Muscle of leg (tissue), 11 donors: ENCODE data around the gene FAM174C. TPM values are rescaled to one million over a fixed set of nuclear protein-coding genes. Genes with fewer than 3 reads are reported as not detected.

Source experiments
- DNase-seq: peaks from one replicate; pipeline ENCODE4 v3.0.0; 2013
- H3K27ac ChIP-seq: one replicate; pipeline ENCODE4 v1.5.1; 2013; ENCODE audit warnings: mild to moderate bottlenecking, low read length, control low read depth
- H3K27me3 ChIP-seq: one replicate; pipeline ENCODE4 v1.6.1; 2013; ENCODE audit warnings: low read length; ENCODE audit not compliant: control insufficient read depth, insufficient read depth
- H3K36me3 ChIP-seq: one replicate; pipeline ENCODE4 v1.6.1; 2013; ENCODE audit warnings: low read length; ENCODE audit not compliant: control insufficient read depth, insufficient read depth
- H3K4me1 ChIP-seq: one replicate; pipeline ENCODE4 v1.6.1; 2013; ENCODE audit warnings: low read length; ENCODE audit not compliant: control insufficient read depth, insufficient read depth
- H3K4me3 ChIP-seq: one replicate; pipeline ENCODE4 v1.5.1; 2013; ENCODE audit warnings: low read length, control low read depth
- H3K9me3 ChIP-seq: replicated peaks from 2 replicates; pipeline ENCODE4 v1.6.1; 2013; ENCODE audit warnings: low read depth, low read length; ENCODE audit not compliant: control insufficient read depth
- WGBS: methylation state at CpG from one replicate; pipeline ENCODE4 v1.1.5; 2013; ENCODE audit warnings: missing lambda C conversion rate; ENCODE audit not compliant: insufficient coverage; 5-methylcytosine and 5-hydroxymethylcytosine counted together
- polyA plus RNA-seq, 8 donors: library from polyadenylated mRNA; unstranded; fragments of 120-200 nt; gene quantifications; one replicate each; pipeline versions ENCODE4 v1.2.1 to v1.2.3, GENCODE V29; 2013; ENCODE audit warnings: inconsistent platforms in 1 of 8, low replicate concordance in 1 of 8; ENCODE audit not compliant: insufficient read length in 8 of 8, insufficient read depth in 1 of 8
- total RNA-seq: library from RNA; stranded (reverse); fragments of 120-200 nt; gene quantifications from one replicate; pipeline ENCODE4 v1.2.4, GENCODE V29; 2013

The FAM174C gene
- total and polyA plus RNA-seq, 9 donors = 11.6 to 17.8 (median 15.1) TPM

DNA sequence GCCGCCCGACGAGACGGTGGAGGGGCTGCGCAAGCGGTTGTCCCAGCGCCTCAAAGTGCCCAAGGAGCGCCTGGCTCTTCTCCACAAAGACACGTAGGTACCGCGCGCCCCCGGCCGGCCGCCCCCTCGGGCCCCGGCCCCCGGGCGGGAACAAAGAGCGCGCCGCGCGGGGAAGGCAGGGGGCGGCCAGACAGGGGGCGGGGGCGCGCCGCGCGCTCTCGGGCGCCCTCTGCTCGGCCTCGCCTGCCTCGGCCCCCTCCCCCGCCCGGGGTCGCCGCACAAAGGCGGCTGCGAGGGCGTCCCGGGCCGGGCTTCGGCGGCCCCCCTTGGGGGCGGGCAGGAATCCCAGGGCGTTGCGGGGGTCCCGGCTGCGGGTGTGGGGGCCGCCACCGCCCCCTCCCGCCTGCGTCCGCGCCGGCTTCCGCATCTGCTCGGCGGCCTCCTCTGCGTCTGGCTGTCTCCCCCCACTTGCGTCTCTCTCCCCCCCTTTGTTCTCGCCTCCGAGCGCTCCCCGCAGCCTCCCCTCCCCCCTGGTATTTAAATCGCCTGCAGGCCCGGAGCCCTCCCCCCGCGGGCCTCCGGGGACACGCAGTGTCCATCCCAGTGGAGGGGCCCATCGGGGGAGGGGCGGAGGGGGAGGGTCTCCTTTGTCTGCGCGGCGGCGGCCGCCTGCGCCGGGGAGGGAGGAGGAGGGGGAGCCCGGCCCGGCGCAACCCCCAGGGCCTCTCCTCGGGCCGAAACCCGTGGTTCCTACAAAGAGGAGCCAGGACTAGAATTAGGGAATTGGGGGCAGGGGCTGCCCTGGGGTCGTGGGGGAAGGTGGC, 24.7 kb upstream of the FAM174C start:
- Histone ChIP-seq H3K4me1 (peaks cover 65% of the 10 kb centered on the region), H3K36me3 (peaks cover 32% of the 10 kb centered on the region), H3K27ac (peak overlapping the region; percentile 92), H3K4me3 (peak overlapping the region; percentile 66), H3K27me3 (no peaks in the 10 kb centered on the region), H3K9me3 (no peaks in the 10 kb centered on the region)
- DNase-seq = peak; percentile 83
- under 1% methylated on average over 58 of the region's 90 CpGs for WGBS

GRCh38 chr19:1251330-1252220, 23.8 kb upstream of the FAM174C start:
- H3K36me3 ChIP-seq = peaks cover 39% of the 10 kb centered on the region
- no peaks in the 10 kb centered on the region for H3K27me3 ChIP-seq
- H3K4me1 ChIP-seq = peaks cover 62% of the 10 kb centered on the region
- WGBS = 3% methylated on average over 24 of the region's 41 CpGs
- H3K9me3 ChIP-seq = no peaks in the 10 kb centered on the region
- peak overlapping the region; percentile 66 for H3K4me3 ChIP-seq
- DNase-seq = peak; percentile 87
- peak overlapping the region; percentile 92 for H3K27ac ChIP-seq

DNA sequence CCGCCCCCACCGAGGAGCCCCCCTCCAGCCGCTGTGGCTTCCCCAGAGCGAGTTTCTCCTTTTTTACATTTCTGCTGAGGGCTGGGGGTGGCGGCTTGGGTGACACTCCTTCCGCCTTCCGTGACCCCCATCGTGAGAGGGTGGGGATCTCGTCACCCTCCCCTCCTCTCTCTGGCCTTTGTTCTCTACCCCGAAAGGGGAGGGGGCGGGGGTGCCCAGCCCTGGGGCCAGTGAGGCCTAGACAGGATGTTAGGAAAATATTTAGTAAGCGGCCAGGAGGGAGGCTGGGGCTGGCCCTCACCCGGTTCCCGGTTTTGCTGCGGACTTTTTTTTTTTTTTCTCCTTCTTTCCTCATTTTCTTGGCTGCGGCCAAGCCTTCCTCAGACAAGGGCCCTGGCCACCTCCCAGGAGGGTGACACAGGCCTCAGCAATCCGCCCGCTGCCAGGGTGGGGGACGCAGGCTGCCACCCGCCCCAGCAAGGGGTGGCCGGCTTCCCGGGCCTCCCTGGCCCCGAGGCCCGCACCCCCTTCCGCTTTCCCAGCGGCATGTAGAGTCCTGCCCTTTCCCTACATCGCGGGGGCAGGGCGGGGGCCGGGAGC, 23.0 kb upstream of the FAM174C start:
- peaks cover 61% of the 10 kb centered on the region for H3K4me1 ChIP-seq
- WGBS = 2% methylated on average over 14 of the region's 30 CpGs
- H3K36me3 ChIP-seq = peaks cover 45% of the 10 kb centered on the region
- H3K27ac ChIP-seq = peak overlapping the region; percentile 92
- peak overlapping the region; percentile 66 for H3K4me3 ChIP-seq
- peak; percentile 90 for DNase-seq
- no peaks in the 10 kb centered on the region for H3K27me3 ChIP-seq
- no peaks in the 10 kb centered on the region for H3K9me3 ChIP-seq

GRCh38 chr19:1252821-1253513, 22.4 kb upstream of the FAM174C start:
- no peaks in the 10 kb centered on the region for H3K9me3 ChIP-seq
- peak; percentile 86 for DNase-seq
- H3K27ac ChIP-seq = peak overlapping the region; percentile 92
- H3K36me3 ChIP-seq = peaks cover 51% of the 10 kb centered on the region
- peaks cover 59% of the 10 kb centered on the region for H3K4me1 ChIP-seq
- H3K27me3 ChIP-seq = no peaks in the 10 kb centered on the region
- H3K4me3 ChIP-seq = peak overlapping the region; percentile 66
- WGBS = 3% methylated on average over 9 of the region's 26 CpGs

- H3K27ac ChIP-seq = peak overlapping the region; percentile 92
- H3K9me3 ChIP-seq = no peaks in the 10 kb centered on the region
- no peak for DNase-seq
- WGBS = 76% methylated on average over 16 of the region's 23 CpGs
- H3K36me3 ChIP-seq = peaks cover 54% of the 10 kb centered on the region
- H3K4me3 ChIP-seq = peak overlapping the region; percentile 66
- no peaks in the 10 kb centered on the region for H3K27me3 ChIP-seq
- H3K4me1 ChIP-seq = peaks cover 61% of the 10 kb centered on the region
These were observed 21.7 kb upstream of the FAM174C start for GRCh38 chr19:1253514-1254080.

DNA sequence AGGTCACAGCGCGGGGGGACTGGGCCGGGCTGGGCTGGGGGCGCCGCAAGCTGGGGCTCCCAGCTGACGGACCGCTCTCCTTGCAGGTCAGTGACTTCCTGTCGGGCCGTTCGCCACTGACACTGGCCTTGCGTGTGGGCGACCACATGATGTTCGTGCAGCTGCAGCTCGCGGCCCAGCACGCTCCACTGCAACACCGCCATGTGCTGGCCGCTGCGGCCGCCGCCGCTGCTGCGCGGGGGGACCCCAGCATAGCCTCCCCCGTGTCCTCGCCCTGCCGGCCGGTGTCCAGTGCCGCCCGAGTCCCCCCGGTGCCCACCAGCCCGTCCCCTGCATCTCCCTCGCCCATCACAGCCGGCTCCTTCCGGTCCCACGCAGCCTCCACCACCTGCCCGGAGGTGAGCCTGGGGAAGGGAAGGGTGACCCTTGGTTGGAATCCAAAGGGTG, 21.2 kb upstream of the FAM174C start:
- H3K27ac ChIP-seq = peak overlapping the region; percentile 92
- peaks cover 58% of the 10 kb centered on the region for H3K36me3 ChIP-seq
- H3K4me1 ChIP-seq = peaks cover 65% of the 10 kb centered on the region
- DNase-seq = no peak
- WGBS = 93% methylated on average over 34 of the region's 37 CpGs
- H3K9me3 ChIP-seq = no peaks in the 10 kb centered on the region
- no peaks in the 10 kb centered on the region for H3K27me3 ChIP-seq
- no peak overlapping the region for H3K4me3 ChIP-seq

DNA sequence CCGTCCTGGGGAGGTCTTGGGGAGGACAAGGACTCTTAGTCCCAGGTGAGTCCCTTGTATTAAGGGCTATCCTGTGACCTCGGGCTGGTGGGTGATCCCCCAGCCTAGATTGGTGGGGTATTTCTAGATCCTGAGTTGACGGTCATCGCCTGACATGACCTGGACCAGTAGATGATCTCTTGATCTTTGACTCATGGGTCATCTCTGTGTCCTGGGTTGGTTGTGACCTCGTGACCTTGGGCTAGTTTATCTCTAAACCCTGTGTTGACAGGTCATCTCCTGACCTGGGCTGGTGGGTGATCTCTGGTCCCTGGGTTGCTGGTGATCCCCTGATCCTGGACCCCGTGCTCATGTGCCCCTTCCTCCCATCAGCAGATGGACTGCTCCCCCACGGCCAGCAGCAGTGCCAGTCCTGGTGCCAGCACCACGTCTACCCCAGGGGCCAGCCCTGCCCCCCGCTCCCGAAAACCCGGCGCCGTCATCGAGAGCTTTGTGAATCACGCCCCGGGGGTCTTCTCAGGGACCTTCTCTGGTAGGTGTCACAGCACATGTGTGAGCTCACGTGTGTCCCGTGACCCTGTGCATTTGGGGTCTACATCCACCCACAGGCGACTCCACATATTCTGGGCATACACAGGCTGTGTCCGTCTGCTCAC, 20.7 kb upstream of the FAM174C start:
- Histone ChIP-seq H3K4me1 (peaks cover 71% of the 10 kb centered on the region), H3K9me3 (no peaks in the 10 kb centered on the region), H3K27ac (no peak overlapping the region), H3K36me3 (peaks cover 59% of the 10 kb centered on the region), H3K27me3 (no peaks in the 10 kb centered on the region), H3K4me3 (no peak overlapping the region)
- 88% methylated on average over 20 of the region's 20 CpGs for WGBS
- DNase-seq = no peak

GRCh38 chr19:1255186-1256161, 19.9 kb upstream of the FAM174C start:
- peaks cover 59% of the 10 kb centered on the region for H3K36me3 ChIP-seq
- H3K9me3 ChIP-seq = no peaks in the 10 kb centered on the region
- H3K4me3 ChIP-seq = no peak overlapping the region
- WGBS = 89% methylated on average over 46 of the region's 52 CpGs
- H3K27me3 ChIP-seq = no peaks in the 10 kb centered on the region
- H3K4me1 ChIP-seq = peaks cover 79% of the 10 kb centered on the region
- DNase-seq = peak; percentile 53
- peak overlapping the region; percentile 9 for H3K27ac ChIP-seq
